HUES6 (cell line): ENCODE results near the gene RIPK4.
A peak's percentile ranks its signal among the peaks of the same experiment; 100 is the strongest.
"Not testable (repeated sequence)": the region's sequence is repeated elsewhere in the genome, so short reads cannot be mapped to it uniquely, and the experiment has no call there.

Experiments used
- H3K27ac ChIP-seq: 2 replicates; pipeline ENCODE4 v1.7.0; 2013; ENCODE audit warnings: low read depth, mild to moderate bottlenecking, low read length, inconsistent platforms
- H3K27me3 ChIP-seq: 2 replicates; pipeline ENCODE4 v1.6.1; 2013; ENCODE audit warnings: low read length; ENCODE audit not compliant: control insufficient read depth, insufficient read depth
- H3K36me3 ChIP-seq: 2 replicates; pipeline ENCODE4 v1.6.1; 2013; ENCODE audit warnings: low read length; ENCODE audit not compliant: control insufficient read depth, insufficient read depth
- H3K4me1 ChIP-seq: 2 replicates; pipeline ENCODE4 v1.6.1; 2013; ENCODE audit warnings: low read length; ENCODE audit not compliant: control insufficient read depth, insufficient read depth
- H3K4me3 ChIP-seq: 2 replicates; pipeline ENCODE4 v1.5.1; 2013; ENCODE audit warnings: low read depth, low read length
- H3K9ac ChIP-seq: one replicate; pipeline ENCODE4 v1.6.1; 2013; ENCODE audit warnings: mild to moderate bottlenecking, low read length
- H3K9me3 ChIP-seq: 2 replicates; pipeline ENCODE4 v1.6.1; 2013; ENCODE audit warnings: low read depth, low read length; ENCODE audit not compliant: control insufficient read depth, insufficient read depth

Gene RIPK4

GRCh38 chr21:41795726-41796125, 28.9 kb upstream of the RIPK4 start:
- Histone ChIP-seq H3K4me1 (peaks cover 3% of the 10 kb centered on the region; the same call in 1 of the 2 replicates), H3K9ac (no peak overlapping the region), H3K27me3 (no peaks in the 10 kb centered on the region), H3K4me3 (no peak overlapping the region), H3K9me3 (peaks cover 13% of the 10 kb centered on the region), H3K36me3 (peaks cover 13% of the 10 kb centered on the region; the same call in 1 of the 2 replicates), H3K27ac (no peak overlapping the region)

GRCh38 chr21:41794600-41794999, 27.7 kb upstream of the RIPK4 start:
- peaks cover 13% of the 10 kb centered on the region for H3K9me3 ChIP-seq
- H3K27me3 ChIP-seq, result no peaks in the 10 kb centered on the region
- H3K36me3 ChIP-seq, result peaks cover 5% of the 10 kb centered on the region; the same call in 1 of the 2 replicates

DNA sequence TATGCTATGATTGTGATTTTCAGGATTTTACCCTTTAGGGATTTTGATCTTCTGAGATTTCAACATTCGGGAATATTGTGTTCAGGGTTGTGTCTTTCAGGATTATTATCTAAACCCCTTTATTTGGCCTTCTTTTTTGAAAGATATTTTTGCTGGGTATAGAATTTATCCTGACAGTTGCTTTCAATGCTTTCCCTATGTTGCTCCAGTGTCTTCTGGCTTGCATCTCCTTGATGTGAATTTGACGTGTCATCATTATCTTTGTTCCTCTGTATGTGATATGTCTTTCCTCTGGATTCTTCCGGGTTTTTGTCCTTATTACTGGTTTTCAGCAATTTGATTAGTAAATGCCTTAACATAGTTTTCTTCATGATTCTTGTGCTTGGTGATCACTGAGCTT, 25.9 kb upstream of the RIPK4 start:
- H3K27me3 ChIP-seq, result no peaks in the 10 kb centered on the region
- H3K27ac ChIP-seq, result no peak overlapping the region
- no peak overlapping the region for H3K9ac ChIP-seq
- peaks cover 3% of the 10 kb centered on the region; the same call in 1 of the 2 replicates for H3K4me1 ChIP-seq
- peaks cover 13% of the 10 kb centered on the region for H3K9me3 ChIP-seq
- H3K36me3 ChIP-seq, result no peaks in the 10 kb centered on the region
- no peak overlapping the region for H3K4me3 ChIP-seq

More at GRCh38 chr21:41794600-41794999, 27.7 kb upstream of the RIPK4 start:
- no peak overlapping the region for H3K27ac ChIP-seq
- peaks cover 3% of the 10 kb centered on the region; the same call in 1 of the 2 replicates for H3K4me1 ChIP-seq
- H3K4me3 ChIP-seq, result no peak overlapping the region
- H3K9ac ChIP-seq, result no peak overlapping the region

DNA sequence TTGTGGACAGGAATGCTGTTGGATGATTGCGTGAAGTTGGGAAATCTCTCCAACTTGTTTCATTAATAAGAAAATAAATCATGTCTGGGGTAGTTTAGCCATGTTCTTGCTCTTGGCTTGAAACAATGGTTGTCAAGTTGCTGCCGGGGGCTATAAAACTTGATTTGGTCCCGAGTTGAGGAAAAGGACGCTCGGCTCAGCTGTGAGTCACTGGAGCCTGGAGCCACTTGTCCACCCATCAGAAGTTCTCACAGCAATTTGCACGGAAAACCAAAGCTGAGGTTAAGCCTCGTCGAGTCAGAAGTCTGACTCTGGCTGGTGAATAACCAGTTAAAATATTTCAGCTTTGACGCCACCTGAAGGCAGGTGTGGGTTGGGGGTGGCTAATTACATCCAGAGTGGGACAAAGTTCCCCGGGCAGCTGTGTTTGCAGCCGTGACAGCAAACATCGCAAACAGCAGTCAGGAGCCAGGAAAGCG, 19.7 kb upstream of the RIPK4 start:
- Histone ChIP-seq H3K27me3 (no peaks in the 10 kb centered on the region), H3K36me3 (no peaks in the 10 kb centered on the region), H3K9ac (no peak overlapping the region), H3K27ac (no peak overlapping the region), H3K4me1 (no peaks in the 10 kb centered on the region), H3K9me3 (no peaks in the 10 kb centered on the region), H3K4me3 (no peak overlapping the region)

DNA sequence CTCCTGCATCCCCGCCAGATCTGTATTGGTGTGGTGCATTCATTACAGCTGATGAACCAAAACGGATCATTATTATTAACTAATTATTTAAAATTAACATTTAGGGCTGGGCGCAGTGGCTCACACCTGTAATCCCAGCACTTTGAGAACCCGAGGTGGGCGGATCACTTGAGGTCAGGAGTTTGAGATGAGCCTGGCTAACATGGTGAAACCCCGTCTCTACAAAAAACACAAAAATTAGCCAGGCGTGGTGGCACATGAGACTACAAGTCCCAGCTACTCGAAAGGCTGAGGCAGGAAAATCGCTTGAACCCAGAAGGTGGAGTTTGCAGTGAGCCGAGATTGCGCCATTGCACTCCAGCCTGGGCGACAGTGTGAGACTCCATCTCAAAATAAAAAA, 18.4 kb upstream of the RIPK4 start:
- not testable (repeated sequence) for H3K27ac ChIP-seq, H3K4me3 ChIP-seq, H3K4me1 ChIP-seq, H3K36me3 ChIP-seq, H3K9ac ChIP-seq, H3K27me3 ChIP-seq, H3K9me3 ChIP-seq

DNA sequence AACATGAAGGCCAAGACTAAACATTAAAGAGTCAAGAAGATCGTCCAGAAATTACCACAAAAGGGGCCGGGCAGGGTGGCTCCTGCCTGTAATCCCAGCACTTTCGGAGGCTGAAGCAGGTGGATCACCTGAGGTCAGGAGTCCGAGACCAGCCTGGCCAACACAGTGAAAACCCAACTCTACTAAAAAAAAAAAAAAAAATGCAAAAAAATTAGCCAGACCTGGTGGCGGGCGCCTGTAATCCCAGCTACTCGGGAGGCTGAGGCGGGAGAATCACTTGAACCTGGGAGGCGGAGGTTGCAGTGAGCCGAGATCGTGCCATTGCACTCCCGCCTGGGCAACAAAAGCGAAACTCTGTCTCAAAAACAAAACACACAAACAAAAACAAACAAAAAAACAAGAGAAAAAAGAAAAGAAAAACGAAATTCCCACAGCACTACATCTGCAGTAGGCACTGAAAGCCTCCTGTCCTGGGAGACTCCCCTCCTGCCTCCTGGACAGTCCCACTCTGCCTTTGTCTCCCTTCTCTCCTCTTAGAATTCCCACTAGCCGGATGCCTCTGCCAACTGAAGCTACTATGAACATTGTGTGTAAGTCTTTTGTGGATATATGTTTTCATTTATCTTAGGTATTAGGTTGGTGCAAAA, 17.7 kb upstream of the RIPK4 start:
- no peak overlapping the region for H3K4me3 ChIP-seq
- H3K36me3 ChIP-seq, result no peaks in the 10 kb centered on the region
- H3K9me3 ChIP-seq, result no peaks in the 10 kb centered on the region
- peaks cover 2% of the 10 kb centered on the region; the same call in 1 of the 2 replicates for H3K4me1 ChIP-seq
- H3K9ac ChIP-seq, result no peak overlapping the region
- no peaks in the 10 kb centered on the region for H3K27me3 ChIP-seq
- H3K27ac ChIP-seq, result no peak overlapping the region

GRCh38 chr21:41783476-41784180, 16.8 kb upstream of the RIPK4 start:
- no peaks in the 10 kb centered on the region for H3K27me3 ChIP-seq
- H3K4me1 ChIP-seq, result peaks cover 7% of the 10 kb centered on the region; the same call in 1 of the 2 replicates
- H3K9ac ChIP-seq, result no peak overlapping the region
- H3K36me3 ChIP-seq, result no peaks in the 10 kb centered on the region
- no peak overlapping the region for H3K27ac ChIP-seq
- H3K9me3 ChIP-seq, result no peaks in the 10 kb centered on the region
- no peak overlapping the region for H3K4me3 ChIP-seq

DNA sequence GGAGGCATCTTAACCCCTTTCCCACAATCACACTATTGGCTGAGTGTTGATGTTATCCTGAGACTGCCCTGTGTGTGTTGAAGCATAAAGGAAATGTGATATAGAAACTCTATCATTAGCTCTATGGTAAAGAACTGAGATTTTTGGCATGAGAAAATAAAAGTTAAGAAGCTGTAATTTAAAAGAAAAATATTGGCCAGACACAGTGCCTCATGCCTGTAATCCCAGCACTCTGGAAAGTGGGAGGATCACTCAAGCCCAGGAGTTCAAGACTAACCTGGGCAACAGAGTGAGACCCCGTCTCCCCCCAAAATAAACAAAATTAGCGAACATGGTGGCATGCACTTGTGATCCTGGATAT, 14.2 kb upstream of the RIPK4 start:
- Histone ChIP-seq H3K4me1 (peaks cover 14% of the 10 kb centered on the region), H3K36me3 (no peaks in the 10 kb centered on the region), H3K4me3 (no peak overlapping the region), H3K27me3 (no peaks in the 10 kb centered on the region), H3K9ac (no peak overlapping the region), H3K9me3 (no peaks in the 10 kb centered on the region), H3K27ac (no peak overlapping the region)

DNA sequence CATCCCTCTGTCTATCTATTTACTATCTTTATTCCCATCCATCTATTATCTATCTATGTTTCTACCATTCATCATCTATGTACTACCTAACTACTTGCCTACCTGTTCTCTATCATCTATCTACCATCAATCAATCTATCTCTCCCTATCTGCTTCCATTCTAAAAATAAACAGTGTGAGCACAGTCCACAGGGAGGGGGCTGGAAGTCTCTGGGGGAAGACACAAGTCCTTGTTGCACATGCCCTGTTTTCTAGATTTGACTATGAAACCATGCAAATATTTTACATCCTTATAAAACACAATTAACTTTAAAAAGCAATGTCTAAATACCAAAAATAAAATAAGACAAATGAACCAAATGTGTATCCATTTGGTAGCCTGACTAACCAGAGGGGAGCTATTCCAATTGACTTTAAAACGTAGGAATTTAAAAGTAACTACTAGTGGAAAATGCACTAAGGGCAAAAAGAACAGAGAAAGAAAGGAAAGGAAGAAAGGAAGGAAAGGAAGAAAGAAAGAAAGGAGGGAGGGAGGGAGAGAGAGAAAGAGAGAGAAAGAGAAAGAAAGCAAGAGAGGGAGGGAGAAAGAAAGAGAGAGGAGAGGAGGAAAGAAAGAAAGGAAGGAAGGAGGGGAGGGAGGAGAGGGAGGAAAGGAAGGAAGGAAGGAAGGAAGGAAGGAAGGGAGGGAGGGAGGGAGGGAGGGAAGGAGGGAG, 13.6 kb upstream of the RIPK4 start:
- Histone ChIP-seq H3K27ac (no peak overlapping the region), H3K27me3 (no peaks in the 10 kb centered on the region), H3K9ac (no peak overlapping the region), H3K9me3 (no peaks in the 10 kb centered on the region), H3K4me1 (peaks cover 14% of the 10 kb centered on the region), H3K36me3 (no peaks in the 10 kb centered on the region), H3K4me3 (no peak overlapping the region)

DNA sequence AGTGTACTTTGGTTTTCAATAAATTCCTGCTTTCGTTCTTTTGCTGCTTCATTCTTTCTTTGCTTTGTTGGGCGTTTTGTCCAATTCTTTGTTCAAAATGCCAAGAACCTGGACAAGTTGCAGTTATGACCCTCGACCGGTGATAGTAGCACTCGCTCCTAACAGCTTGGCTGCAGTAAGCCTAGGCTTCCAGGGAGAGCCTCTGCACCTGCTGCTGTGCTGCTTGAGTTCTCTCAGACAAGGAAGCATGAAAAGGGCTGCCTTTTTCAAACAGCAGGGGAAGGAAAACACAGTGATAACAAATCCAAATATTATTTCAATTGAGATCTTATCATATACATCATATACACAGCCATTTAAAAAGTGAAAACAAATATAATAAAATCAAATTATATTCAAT, 12.8 kb upstream of the RIPK4 start:
- Histone ChIP-seq H3K4me3 (peak overlapping the region; percentile 38), H3K27ac (no peak overlapping the region), H3K36me3 (no peaks in the 10 kb centered on the region), H3K9ac (no peak overlapping the region), H3K4me1 (peaks cover 14% of the 10 kb centered on the region), H3K9me3 (no peaks in the 10 kb centered on the region), H3K27me3 (no peaks in the 10 kb centered on the region; the same call in 1 of the 2 replicates)
